GM19328 (cell line): Measurements from ENCODE around the gene PTGIS.

Experiments used
- ATAC-seq: cut with Tn5 transposase; IDR thresholded peaks from one replicate; pipeline ENCODE4 v1.9.1; 2021; ENCODE audit warnings: mild to moderate bottlenecking, moderate library complexity; ENCODE audit not compliant: unreplicated experiment

Gene PTGIS

GRCh38 chr20:49532285-49532946, 35.5 kb downstream of the PTGIS start:
- no peak for ATAC-seq

- no peak for ATAC-seq
Measured at GRCh38 chr20:49529470-49529869, 38.5 kb downstream of the PTGIS start.

GRCh38 chr20:49526568-49526967, 41.4 kb downstream of the PTGIS start:
- ATAC-seq, result no peak

GRCh38 chr20:49526056-49526455, 41.9 kb downstream of the PTGIS start:
- ATAC-seq, result no peak

GRCh38 chr20:49523767-49524360, 44.1 kb downstream of the PTGIS start:
- no peak for ATAC-seq

GRCh38 chr20:49521356-49521755, 46.6 kb downstream of the PTGIS start:
- no peak for ATAC-seq

GRCh38 chr20:49519777-49520359, 48.1 kb downstream of the PTGIS start:
- ATAC-seq, result no peak

- ATAC-seq, result no peak
Measured at GRCh38 chr20:49519212-49519712, 48.7 kb downstream of the PTGIS start.

- no peak for ATAC-seq
Measured at GRCh38 chr20:49518576-49518975, 49.4 kb downstream of the PTGIS start.

- no peak for ATAC-seq
Measured at GRCh38 chr20:49517805-49518100, 50.2 kb downstream of the PTGIS start.

GRCh38 chr20:49516916-49517804, 50.8 kb downstream of the PTGIS start:
- ATAC-seq, result no peak

GRCh38 chr20:49515586-49515985, 52.4 kb downstream of the PTGIS start:
- ATAC-seq, result no peak

- no peak for ATAC-seq
Measured at GRCh38 chr20:49513517-49513916, 54.4 kb downstream of the PTGIS start.

- no peak for ATAC-seq
Measured at GRCh38 chr20:49513009-49513408, 54.9 kb downstream of the PTGIS start.

- ATAC-seq, result no peak
Measured at GRCh38 chr20:49511788-49512525, 56.0 kb downstream of the PTGIS start.

- ATAC-seq, result no peak
Measured at GRCh38 chr20:49510562-49511122, 57.3 kb downstream of the PTGIS start.

- ATAC-seq, result no peak
Measured at GRCh38 chr20:49508435-49509199, 59.3 kb downstream of the PTGIS start.

GRCh38 chr20:49507741-49508434, 60.0 kb downstream of the PTGIS start:
- ATAC-seq, result no peak

- no peak for ATAC-seq
Measured at GRCh38 chr20:49505518-49505917, 62.4 kb downstream of the PTGIS start.
